Loucy (cell line): ENCODE results near the gene AMZ2.

Experiments
- EZH2phosphoT487 ChIP-seq: fragments of 200-600 bp; IDR thresholded peaks from 2 replicates; pipeline ENCODE4 v1.6.1; 2018; ENCODE audit warnings: antibody characterized with exemption, mild to moderate bottlenecking, moderate library complexity, borderline replicate concordance
- TF ChIP-seq, protein P1 (sequence below): fragments of 200-600 bp; sonication (generic); conservative IDR thresholded peaks from 2 replicates; pipeline ENCODE4 v1.5.1; 2014; ENCODE audit warnings: mild to moderate bottlenecking, antibody characterized with exemption, low read length

DNA sequence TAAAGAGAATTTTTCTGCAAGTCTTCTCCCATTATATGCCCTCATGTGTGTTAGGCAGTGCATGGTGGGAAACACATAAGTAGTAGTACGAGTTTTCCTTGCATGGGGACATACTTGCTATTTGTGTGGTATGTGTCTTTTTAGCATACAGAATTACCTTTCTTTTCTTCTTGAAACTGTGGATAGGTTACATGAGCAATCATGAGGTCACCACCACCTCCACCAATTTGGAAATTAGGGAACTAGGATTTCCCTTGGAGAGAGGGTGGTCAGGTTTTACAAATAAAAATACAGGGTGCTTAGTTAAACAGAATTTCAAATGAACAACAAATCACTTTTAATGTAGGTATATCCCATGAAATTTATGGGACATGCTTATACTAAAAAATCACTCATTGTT, 16.3 kb upstream of the AMZ2 start:
- TF ChIP-seq EZH2phosphoT487, result no peak
- TF ChIP-seq, protein P1, sequence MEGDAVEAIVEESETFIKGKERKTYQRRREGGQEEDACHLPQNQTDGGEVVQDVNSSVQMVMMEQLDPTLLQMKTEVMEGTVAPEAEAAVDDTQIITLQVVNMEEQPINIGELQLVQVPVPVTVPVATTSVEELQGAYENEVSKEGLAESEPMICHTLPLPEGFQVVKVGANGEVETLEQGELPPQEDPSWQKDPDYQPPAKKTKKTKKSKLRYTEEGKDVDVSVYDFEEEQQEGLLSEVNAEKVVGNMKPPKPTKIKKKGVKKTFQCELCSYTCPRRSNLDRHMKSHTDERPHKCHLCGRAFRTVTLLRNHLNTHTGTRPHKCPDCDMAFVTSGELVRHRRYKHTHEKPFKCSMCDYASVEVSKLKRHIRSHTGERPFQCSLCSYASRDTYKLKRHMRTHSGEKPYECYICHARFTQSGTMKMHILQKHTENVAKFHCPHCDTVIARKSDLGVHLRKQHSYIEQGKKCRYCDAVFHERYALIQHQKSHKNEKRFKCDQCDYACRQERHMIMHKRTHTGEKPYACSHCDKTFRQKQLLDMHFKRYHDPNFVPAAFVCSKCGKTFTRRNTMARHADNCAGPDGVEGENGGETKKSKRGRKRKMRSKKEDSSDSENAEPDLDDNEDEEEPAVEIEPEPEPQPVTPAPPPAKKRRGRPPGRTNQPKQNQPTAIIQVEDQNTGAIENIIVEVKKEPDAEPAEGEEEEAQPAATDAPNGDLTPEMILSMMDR, result no peak
